Measurements from ENCODE around the gene RELL1.

RELL1 gene

GRCh38 chr4:37591349-37591748 is 94.8 kb downstream of the RELL1 start:
- DNase-seq, result no peak

GRCh38 chr4:37590016-37590415 is 96.2 kb downstream of the RELL1 start:
- DNase-seq, result no peak

GRCh38 chr4:37588150-37588549 is 98.0 kb downstream of the RELL1 start:
- DNase-seq, result no peak

GRCh38 chr4:37586194-37586593 is 100.0 kb downstream of the RELL1 start:
- DNase-seq, result no peak

- no peak for DNase-seq
These were observed 101.6 kb downstream of the RELL1 start for GRCh38 chr4:37584493-37585060.

GRCh38 chr4:37584071-37584470 is 102.1 kb downstream of the RELL1 start:
- no peak for DNase-seq

- DNase-seq, result no peak
These were observed 112.6 kb downstream of the RELL1 start for GRCh38 chr4:37573566-37573965.

GRCh38 chr4:37568489-37568888 is 117.7 kb downstream of the RELL1 start:
- DNase-seq, result no peak

- DNase-seq, result no peak
These were observed 118.3 kb downstream of the RELL1 start for GRCh38 chr4:37567836-37568235.

- no peak for DNase-seq
These were observed 123.6 kb downstream of the RELL1 start for GRCh38 chr4:37562592-37562991.

- no peak for DNase-seq
These were observed 124.4 kb downstream of the RELL1 start for GRCh38 chr4:37561803-37562207.

GRCh38 chr4:37561196-37561802 is 124.9 kb downstream of the RELL1 start:
- no peak for DNase-seq
